Ecto neural progenitor cell (in vitro differentiated cells): ENCODE measurements around the gene ARHGAP45.
"Not testable (repeated sequence)": the region's sequence is repeated elsewhere in the genome, so short reads cannot be mapped to it uniquely, and the experiment has no call there.

Source experiments
- DNase-seq: peaks from one replicate; pipeline ENCODE4 v3.0.0-alpha.2; 2018; ENCODE audit warnings: low spot score

Gene ARHGAP45, protein sequence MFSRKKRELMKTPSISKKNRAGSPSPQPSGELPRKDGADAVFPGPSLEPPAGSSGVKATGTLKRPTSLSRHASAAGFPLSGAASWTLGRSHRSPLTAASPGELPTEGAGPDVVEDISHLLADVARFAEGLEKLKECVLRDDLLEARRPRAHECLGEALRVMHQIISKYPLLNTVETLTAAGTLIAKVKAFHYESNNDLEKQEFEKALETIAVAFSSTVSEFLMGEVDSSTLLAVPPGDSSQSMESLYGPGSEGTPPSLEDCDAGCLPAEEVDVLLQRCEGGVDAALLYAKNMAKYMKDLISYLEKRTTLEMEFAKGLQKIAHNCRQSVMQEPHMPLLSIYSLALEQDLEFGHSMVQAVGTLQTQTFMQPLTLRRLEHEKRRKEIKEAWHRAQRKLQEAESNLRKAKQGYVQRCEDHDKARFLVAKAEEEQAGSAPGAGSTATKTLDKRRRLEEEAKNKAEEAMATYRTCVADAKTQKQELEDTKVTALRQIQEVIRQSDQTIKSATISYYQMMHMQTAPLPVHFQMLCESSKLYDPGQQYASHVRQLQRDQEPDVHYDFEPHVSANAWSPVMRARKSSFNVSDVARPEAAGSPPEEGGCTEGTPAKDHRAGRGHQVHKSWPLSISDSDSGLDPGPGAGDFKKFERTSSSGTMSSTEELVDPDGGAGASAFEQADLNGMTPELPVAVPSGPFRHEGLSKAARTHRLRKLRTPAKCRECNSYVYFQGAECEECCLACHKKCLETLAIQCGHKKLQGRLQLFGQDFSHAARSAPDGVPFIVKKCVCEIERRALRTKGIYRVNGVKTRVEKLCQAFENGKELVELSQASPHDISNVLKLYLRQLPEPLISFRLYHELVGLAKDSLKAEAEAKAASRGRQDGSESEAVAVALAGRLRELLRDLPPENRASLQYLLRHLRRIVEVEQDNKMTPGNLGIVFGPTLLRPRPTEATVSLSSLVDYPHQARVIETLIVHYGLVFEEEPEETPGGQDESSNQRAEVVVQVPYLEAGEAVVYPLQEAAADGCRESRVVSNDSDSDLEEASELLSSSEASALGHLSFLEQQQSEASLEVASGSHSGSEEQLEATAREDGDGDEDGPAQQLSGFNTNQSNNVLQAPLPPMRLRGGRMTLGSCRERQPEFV

DNA sequence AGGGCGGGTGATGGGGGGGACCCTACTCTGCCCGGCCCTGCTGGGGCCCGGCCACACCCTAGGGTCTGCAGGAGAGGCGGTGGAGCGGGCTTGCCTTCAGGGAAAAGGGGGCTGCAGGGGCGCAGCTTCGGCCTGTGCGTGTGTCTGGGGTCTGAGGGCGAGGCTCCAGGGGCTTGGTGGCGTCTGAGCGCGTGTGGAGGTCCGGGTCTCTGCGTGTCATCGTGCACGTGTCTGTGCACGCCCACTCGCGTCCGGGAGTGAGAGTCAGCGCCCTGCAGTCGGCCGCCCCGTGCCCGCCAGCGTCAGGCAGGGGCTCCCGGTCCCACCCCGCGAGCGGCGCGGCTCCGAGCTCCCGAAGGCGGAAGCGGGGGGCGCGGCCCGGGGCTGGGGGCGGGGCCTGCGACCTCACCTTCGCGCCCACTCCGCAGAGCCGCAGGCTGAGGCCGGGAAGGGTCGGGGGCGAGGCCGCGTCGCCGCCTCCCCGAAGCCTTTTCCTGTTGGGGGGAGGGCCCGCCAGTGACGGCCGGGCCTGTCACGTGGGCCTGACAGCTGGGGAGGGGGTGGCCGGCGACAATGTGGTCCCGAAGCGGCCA, at the start of gene ARHGAP45:
ARHGAP45 (plus strand) TSS at position 420 of the 593 bp plus-strand sequence. CDS start 239 bp downstream, outside the sequence.
- no peak for DNase-seq

DNA sequence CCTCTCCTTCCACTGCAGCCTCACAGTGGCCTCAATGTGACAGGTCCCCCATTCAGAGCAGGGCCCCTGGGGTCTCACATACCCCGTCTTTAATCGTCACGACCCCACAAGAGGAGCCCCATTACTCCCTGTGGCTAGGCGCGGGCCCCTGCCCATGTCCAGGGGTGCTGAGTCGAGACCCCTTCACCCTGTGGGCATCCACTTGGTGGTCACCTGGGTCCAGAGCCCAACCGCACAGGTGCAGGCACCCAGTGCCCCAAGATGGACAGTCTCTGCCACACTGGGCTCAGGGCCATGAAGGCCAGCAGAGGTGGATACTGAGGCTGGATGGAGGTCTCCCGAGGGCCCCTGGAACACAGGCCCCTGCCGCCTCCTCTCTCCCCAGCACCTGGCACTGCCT, 49.1 kb upstream of the ARHGAP45 start:
- DNase-seq = no peak

DNA sequence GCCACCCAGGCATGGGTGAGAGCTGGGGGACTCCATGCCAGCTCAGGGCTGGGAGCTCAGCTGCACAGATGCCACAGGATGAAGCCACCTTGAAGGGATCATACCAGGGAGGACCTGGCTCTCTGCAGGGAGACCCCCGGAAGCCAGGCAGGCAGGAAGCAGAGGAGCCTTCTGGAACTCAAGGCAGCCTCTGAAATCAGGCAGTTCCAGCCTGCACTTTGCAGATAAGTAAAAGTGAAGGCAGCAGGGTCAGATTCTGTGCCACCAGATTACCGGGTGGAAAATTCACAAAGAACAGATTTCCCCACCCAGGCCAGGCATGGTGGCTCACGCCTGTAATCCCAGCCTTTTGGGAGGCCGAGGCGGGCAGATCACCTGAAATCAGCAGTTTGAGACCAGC, 48.6 kb upstream of the ARHGAP45 start:
- DNase-seq = no peak

DNA sequence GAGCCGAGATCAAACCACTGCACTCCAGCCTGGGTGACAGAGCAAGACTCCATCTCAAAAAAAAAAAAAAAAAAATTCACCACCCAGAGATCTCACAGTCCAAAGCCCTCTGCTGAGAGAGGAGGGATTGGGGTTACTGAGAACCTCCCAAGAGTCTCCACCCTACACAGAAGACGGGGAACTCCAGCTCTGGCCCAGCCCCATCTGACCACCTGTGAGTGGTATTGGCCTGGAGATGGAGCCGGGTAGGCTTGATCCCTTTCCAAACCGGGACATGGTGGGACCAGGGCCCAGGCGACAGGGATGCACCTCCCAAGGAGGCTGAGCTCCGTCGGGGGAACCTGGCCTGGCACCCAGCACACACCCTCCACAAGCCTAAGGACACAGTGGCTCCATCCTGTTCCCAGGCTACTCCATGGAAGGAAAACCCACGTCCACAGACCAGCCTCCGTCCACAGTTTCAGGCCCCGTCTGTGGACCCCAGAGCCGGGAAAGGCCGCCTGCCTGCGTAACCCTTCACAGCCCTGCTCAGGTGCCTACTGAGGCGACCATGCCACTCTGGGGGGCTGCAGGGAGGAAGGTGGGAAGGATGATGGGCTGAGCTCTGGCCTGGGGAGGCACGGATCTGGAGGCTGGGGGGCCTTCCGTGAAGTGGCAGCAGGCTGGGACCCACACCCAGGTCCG, 47.9 kb upstream of the ARHGAP45 start:
- no peak for DNase-seq

DNA sequence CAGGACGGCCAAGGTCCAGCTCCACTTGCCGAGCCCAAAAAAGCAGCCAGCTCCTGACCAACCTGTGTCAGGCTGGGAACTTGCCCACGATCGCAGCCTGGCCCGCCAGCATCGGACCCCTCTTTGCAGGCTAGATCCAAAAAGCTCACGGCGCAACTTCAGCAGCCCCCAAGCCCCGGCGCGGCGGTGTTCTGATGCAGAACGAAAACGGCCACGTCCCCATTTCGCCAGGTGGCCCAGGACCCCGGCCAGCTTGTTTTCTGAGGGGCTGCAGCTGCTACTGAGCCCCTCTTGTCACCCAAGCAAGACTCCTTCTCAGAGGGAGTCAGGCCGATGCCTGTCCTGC, 47.4 kb upstream of the ARHGAP45 start:
- no peak for DNase-seq

DNA sequence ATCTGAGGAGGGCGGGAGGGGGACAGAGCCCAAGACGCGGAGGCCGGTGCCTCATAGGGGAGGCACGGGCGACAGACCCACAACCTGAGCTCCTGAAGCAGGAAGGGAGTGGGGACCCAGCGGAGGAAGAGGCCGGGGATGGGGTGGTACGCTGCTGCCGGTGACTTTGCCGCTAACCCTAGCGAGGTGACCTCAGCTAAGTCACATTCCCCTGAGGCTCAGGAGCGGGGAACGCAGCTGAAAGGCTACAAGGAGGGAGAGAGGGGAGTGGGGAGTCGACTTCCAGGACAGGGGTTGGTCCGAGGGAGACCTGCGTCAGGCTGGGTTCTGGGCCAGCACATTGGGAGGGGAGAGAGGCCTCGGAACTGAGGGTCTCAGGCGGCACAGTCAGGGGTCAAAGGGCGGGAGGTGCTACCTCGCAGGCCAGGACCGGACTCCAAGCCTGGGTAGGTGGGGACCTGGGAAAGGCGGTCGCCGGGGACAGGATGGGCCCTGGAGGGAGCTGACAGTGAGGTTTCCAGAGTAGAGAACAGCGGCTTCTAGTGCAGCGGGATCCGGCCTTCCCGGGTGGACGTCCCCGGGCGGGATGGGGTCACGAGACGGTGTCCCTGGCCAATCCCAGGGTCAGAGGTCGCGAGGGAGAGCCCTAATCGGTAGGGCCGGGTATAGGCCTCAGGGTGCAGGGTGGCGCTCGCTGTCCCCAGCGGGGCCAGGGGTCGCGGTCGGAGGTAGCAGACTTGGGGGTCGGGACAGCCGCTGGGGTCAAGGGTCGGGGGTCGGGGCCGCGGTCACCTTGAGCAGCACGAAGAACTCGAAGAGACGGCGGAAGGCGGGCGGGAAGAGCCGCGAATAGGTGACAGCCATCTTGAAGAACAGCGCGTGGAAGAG, 46.7 kb upstream of the ARHGAP45 start:
- peak; percentile 64 for DNase-seq

DNA sequence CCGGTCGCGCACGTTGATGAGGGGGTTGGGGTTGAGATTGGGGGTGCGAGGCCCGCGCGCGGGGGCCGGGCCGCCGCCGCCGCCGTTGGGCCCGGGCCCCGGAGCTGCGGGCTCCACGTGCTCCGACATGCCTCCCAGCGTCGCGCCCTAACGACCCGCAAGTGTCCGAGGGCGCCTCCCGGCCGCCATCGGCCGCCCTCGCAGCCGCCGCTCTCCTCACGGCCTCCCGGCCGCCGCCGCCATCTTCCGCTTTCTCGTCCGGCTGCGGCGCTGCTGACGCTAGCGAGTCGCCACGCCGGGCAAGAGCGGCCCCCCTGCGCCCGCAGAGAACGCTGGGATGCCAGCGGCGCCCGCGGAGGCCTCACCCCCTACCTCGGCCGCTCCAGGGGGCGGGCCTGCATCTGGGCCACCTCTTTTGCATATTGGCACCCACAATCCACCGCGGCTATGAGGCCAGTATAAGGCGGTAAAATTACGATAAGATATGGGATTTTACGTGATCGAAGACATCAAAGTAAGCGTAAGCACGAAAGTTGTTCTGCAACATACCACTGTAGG, 46.0 kb upstream of the ARHGAP45 start, which contains the start of gene TMEM259:
TMEM259 (minus strand) TSS at position 256 of the 558 bp plus-strand sequence; CDS start at position 129, 127 bp downstream.
- DNase-seq = peak; percentile 97

DNA sequence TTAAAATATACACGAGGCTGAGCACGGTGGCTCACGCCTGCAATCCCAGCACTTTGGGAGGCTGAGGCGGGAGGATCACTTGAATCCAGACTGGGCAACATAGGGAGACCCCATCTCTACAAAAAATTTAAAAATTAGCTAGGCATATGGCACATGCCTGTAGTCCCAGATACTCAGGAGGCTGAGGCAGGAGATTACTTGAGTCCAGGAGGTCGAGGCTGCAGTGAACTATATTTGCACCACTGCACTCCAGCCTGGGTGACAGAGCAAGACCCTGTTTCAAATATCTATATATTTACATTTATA, 43.1 kb upstream of the ARHGAP45 start:
- DNase-seq = not testable (repeated sequence)

DNA sequence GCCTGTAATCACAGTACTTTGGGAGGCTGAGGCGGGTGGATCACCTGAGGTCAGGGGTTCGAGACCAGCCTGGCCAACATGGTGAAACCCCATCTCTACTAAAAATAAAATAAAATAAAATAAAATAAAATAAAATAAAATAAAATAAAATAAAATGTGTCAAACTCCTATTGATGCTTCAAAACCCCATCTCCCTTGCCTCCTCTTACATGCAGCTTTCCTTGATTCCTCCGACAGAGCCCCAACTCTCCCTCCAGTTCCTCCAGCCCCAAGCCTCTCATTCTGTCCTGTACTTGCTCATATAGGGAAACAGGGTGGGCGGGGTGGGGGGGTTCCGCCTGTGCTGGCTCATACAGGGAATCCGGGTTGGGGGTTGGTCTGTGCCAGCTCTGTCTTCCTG, 41.9 kb upstream of the ARHGAP45 start:
- not testable (repeated sequence) for DNase-seq

DNA sequence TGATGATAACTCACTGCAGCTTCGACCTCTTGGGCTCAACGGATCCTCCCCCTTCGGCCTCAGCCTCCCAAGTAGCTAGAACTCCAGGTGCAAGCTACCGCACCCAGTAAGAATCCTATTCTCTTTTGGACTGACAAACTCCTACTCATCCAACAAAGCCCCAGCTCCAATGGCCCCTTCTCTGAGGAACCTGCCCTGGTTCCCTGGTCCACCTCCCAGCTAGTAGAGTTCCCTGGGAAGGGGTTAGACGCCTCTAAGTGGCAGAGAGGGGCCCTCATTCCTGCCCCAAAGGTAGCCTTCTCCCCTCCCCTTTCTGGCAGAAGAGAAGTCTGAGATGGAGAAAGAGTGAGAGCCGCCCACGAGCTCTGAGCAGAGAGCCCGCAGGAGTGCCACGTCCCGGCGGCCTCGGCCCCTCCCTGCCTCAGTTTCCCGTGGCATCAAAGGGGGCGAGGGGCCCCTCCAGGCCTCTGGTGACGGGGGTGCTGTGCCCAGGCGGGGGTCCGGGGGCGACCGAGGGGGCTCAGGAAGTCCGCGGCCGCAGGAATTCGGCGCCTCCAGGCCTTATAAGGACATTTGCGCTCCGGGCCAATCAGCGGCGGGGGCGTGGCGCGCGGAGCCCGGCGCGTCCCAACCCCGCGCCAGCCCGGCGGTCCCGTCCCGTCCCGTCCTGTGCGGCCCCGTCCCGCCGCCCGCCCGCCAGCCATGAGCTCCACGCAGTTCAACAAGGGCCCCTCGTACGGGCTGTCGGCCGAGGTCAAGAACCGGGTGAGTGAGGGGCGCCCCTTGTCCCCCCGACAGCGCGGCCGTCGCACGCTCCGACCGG, 40.8 kb upstream of the ARHGAP45 start, which contains the start of gene CNN2:
CNN2 (plus strand) TSS at position 649 of the 823 bp plus-strand sequence; CDS start at position 703, 54 bp downstream.
- peak; percentile 92 for DNase-seq

DNA sequence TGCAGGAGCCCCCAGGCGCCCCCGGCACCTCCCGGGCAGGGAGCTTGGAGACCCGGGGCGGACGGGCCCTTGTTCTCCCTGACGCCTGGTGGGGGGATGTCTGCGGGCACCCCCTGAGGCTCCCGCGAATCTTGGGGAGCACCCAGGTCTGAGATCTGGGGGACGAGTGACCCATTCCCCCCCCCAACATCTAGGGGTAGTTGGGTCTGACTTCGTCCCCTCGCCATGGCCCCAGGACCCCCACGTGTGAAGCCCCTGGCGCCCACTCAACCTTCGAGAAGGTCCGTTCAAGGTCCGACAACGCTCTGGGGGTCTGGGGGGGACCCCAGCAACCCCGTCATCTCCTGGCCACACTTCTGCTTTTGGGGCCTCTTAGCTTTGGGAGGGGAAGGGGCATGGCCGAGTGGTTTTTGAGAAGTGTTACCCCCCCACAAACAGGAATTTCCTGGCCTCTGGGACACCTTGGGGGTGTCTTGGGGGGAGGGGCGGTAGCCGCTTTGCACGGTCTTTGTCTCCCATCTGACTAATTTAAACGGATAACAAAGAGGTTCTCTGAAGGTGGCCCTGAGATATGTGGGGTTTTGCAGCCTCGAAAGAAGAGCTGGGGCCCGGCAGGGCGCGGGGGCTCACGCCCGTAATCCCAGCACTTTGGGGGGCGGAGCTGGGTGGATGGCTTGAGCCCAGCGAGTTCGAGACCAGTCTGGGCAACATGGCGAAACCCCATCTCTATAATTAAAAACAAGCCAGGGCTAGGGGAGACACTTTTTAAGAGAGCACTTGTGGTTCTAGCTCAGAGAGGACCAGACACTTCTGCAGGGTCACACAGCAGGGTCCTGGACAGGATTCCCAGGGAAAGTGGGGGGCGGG, 40.0 kb upstream of the ARHGAP45 start:
- DNase-seq = no peak

DNA sequence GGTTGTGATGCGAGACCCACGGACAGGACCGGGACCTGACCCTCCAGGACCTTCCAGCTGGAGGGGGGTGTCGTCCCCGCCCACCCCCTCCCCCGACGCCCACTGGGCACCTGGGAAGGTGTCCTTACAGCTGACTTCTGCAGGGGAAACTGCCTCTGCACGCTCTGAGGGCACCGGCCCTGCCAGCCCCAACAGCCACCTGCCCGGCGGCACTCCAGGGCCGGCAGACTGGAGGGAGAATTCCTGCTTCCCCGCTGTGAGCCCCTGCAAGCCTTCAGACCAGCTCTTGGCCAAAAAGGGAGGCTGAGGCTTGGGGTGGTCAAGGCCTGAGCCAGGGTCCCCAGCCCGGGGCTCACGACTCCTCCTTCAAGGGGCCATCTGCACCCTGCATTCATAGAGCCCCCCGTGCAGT, 39.3 kb upstream of the ARHGAP45 start:
- DNase-seq = no peak

DNA sequence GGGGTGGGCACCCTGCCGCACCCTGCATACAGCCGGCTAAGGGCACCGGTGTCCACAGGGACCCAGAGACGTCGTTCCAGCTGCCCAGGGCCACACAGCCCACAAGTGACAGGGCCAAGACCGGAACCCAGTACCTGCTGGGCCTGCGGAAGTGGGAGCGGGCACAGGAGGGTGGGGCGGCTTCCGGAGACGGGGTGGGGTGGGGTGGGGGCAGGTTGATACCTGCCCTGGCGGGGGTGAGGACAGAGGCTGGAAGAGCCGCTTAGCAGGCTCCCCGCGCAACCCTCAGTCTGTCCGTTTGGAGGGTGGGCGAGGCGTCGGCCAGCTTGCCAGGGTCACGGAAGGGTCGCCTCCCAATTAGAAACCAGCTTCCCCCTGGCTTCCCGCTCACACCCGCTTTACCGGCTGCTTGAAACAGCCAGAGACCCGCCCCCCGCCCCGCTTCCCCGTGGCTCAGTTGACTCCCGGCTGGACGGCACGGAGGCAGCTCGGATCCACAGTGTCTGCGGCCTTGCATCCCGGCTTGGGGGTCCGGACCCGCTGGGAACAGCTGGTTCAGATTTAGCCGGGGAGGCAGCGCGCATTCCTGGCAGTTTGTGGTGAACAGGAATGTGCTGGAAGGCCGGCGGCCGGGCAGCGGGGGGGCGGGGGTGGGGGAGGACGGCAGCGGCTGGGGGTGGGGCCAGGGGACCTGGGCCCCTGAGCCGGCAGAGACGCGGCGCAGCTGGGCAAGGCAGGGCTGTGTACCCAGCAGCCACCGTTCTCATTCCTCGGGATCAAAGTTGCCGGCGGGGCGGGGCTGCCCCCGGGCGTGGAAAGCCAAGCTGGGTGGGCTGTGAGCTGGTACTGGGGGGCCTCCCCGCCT, 38.7 kb upstream of the ARHGAP45 start:
- DNase-seq = peak; percentile 90

DNA sequence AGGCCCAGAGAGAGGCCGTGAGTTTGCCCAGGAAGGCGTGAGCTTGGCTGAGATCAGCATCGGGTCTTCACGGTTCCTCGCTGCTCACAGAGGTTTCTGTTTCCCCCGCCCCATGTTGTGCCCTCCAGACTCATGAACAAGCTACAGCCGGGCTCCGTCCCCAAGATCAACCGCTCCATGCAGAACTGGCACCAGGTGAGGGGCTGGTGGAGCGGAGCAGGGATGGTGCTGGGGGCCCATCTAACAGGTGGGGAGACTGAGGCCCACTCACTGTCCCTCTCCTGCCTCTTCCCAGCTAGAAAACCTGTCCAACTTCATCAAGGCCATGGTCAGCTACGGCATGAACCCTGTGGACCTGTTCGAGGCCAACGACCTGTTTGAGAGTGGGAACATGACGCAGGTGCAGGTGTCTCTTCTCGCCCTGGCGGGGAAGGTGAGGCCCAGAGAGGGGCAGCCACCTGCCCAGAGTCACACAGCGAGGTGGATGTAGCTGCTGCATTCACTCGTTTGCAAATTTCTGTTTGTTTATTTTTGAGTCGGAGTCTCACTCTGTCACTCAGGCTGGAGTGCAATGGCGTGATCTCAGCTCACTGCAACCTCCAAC, 34.6 kb upstream of the ARHGAP45 start:
- DNase-seq = no peak

DNA sequence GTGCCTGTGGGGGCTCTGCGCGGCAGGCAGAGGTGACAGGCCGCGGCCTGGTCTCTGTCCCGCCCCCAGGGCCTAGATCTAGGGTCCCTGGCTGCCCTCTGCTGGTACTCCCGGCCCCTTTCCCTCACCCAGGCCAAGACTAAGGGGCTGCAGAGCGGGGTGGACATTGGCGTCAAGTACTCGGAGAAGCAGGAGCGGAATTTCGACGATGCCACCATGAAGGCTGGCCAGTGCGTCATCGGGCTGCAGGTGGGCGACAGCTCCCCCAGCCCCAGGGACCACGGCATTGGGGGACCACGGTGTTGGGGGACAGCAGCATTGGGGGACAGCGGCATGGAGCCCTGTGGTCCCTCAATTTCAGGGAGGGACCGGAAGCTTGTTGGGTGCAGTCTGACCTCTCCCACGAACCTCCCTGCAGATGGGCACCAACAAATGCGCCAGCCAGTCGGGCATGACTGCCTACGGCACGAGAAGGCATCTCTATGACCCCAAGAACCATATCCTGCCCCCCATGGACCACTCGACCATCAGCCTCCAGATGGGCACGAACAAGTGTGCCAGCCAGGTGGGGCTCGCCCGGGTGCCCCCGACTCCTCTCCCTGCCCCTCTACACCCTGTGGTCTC, 30.9 kb upstream of the ARHGAP45 start:
- no peak for DNase-seq

DNA sequence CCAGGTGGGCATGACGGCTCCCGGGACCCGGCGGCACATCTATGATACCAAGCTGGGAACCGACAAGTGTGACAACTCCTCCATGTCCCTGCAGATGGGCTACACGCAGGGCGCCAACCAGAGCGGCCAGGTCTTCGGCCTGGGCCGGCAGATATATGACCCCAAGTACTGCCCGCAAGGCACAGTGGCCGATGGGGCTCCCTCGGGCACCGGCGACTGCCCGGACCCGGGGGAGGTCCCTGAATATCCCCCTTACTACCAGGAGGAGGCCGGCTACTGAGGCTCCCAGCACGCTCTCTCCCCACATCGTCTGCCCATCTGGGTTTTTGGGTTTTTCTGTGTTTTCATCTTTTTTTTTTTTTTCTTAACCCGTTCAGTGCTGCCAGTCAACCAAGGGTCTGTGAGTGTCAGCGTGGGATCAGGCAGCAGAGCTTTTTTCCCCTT, 29.3 kb upstream of the ARHGAP45 start:
- no peak for DNase-seq
